Heart left ventricle (tissue), 16 donors: ENCODE results near the gene ACTR5. TPM values are rescaled to one million over a fixed set of nuclear protein-coding genes. Genes with fewer than 3 reads are reported as not detected.
A peak's percentile ranks its signal among the peaks of the same experiment; 100 is the strongest.

Experiments
- ATAC-seq, 4 donors: fragments of 200-7000 bp; cut with Tn5 transposase; one replicate each; pipeline ENCODE4 v1.9.1; 2020 to 2022; ENCODE audit warnings: moderate library complexity in 4 of 4, mild to moderate bottlenecking in 3 of 4, moderate number of reproducible peaks in 1 of 4
- DNase-seq, 5 donors: peaks; one replicate each; pipeline ENCODE4 v3.0.0-alpha.2; 2020
- H3K27ac ChIP-seq, 12 donors: fragments of 200-600 bp; sonication (generic) in 4 of 12; one replicate each; pipeline versions ENCODE4 v1.5.0 to v1.8.0; 2016 to 2022; ENCODE audit warnings: mild to moderate bottlenecking in 2 of 12
- H3K27me3 ChIP-seq, 9 donors: fragments of 200-600 bp; sonication (generic) in 2 of 9; one replicate each; pipeline versions ENCODE4 v1.5.1 to v1.8.0; 2016 to 2022; ENCODE audit warnings: mild to moderate bottlenecking in 3 of 9
- H3K36me3 ChIP-seq, 9 donors: fragments of 200-600 bp; sonication (generic) in 2 of 9; one replicate each; pipeline versions ENCODE4 v1.5.0 to v1.8.0; 2018 to 2022; ENCODE audit warnings: mild to moderate bottlenecking in 2 of 9
- H3K4me1 ChIP-seq, 12 donors: fragments of 200-600 bp; sonication (generic) in 4 of 12; one replicate each; pipeline versions ENCODE4 v1.5.0 to v1.8.0; 2016 to 2022; ENCODE audit warnings: mild to moderate bottlenecking in 3 of 12
- H3K4me3 ChIP-seq, 12 donors: fragments of 200-600 bp; sonication (generic) in 4 of 12; one replicate each; pipeline versions ENCODE4 v1.5.0 to v1.8.0; 2017 to 2022; ENCODE audit warnings: mild to moderate bottlenecking in 9 of 12, moderate library complexity in 4 of 12
- H3K9me3 ChIP-seq, 12 donors: fragments of 200-600 bp; sonication (generic) in 4 of 12; one replicate each; pipeline versions ENCODE4 v1.5.0 to v1.8.0; 2016 to 2022; ENCODE audit warnings: mild to moderate bottlenecking in 1 of 12
- CTCF ChIP-seq, 12 donors: fragments of 200-600 bp; sonication (generic) in 4 of 12; IDR thresholded peaks; one replicate each; pipeline versions ENCODE4 v1.5.0 to v1.8.0; 2018 to 2022; ENCODE audit warnings: antibody characterized with exemption in 12 of 12, mild to moderate bottlenecking in 5 of 12
- POLR2A ChIP-seq, 2 donors: fragments of 450-650 bp; IDR thresholded peaks; one replicate each; pipeline ENCODE4 v1.6.1; 2017; ENCODE audit warnings: antibody characterized with exemption in 2 of 2, mild to moderate bottlenecking in 2 of 2, moderate library complexity in 2 of 2
- WGBS, 4 donors: extraction: QIAGEN DNeasy Blood & Tissue Kit in 2 of 4; methylation state at CpG; one replicate each; pipeline versions ENCODE4 v1.1.5 to v1.1.7; 2013 to 2018; 5-methylcytosine and 5-hydroxymethylcytosine counted together
- intact Hi-C, 10 donors: fragments of 100-400 bp; cut with DNase I; formaldehyde crosslinking; loops; one replicate each; pipeline versions ENCODE4 v1.11.1 to v1.14.2; 2022
- polyA plus RNA-seq, 2 donors: library from polyadenylated mRNA; stranded (reverse); fragments of 200-250 nt; gene quantifications; one replicate each; pipeline ENCODE4 v1.2.3, GENCODE V29; 2013
- total RNA-seq, 9 donors: library from RNA; depleted of rRNA in 2 of 9; stranded (reverse); fragments of >200 nt in 2 of 9; fragmentation: NEBNext Ultra II Directional in 3 of 9; extraction: Animal tissue kit (Norgen Biotek cat#: 25700) in 3 of 9; gene quantifications; one replicate each; pipeline versions ENCODE4 v1.1.0 to v1.2.4, GENCODE V29; 2016 to 2023
- donor health status: ischemic (EF 13 %, LVEDD 7.1; RV severe dilation, severe dysfunction).
- donor health status: healthy with polysubstance abuse.
- donor health status: DM: no; HTN: yes; CAD: no.
- donor health status: DM: no; HTN: no; CAD: no.
- donor health status: ischemic (EF 25% LVEDD 6.9; RV normal size, moderate dysfunction).
- donor health status: ischemic (EF 25% LVEDD 5.7; RV mildly dilated, moderate dysfunction).
- donor health status: healthy.
- donor health status: DM: yes; HTN: yes; CAD: no.
- donor health status: ischemic (EF 35%, LVEDD 5.7; RV mildly dilated, moderate dysfunction).
- donor health status: nonischemic (EF 11% LVEDD 7.7; RV severe dilation, severe dysfunction).
- donor health status: DM: yes; HTN: yes; CAD: no.
- donor health status: PGD.
- donor health status: ischemic (EF 29% LVEDD 5.4; RV normal size, mild dysfunction).
- donor health status: nonischemic (EF 23%, LVEDD 6.1; RV moderate dilation, normal function).

ACTR5 gene
- total and polyA plus RNA-seq, 11 donors: 2.3 to 6.4 (median 3.5) TPM

- DNase-seq (peak in 3 of 5 donors; percentile 30 to 70 (median 44)), ATAC-seq (peak; percentile 8 to 75 (median 26))
- Histone ChIP-seq H3K36me3 (no peaks in the 10 kb centered on the region), H3K9me3 (no peaks in the 10 kb centered on the region), H3K27ac (peak overlapping the region; percentile 69 to 90 (median 86)), H3K4me1 (peaks cover 0 to 53% (median 32%) of the 10 kb centered on the region in 12 donors), H3K27me3 (peaks cover 3 to 33% (median 17%) of the 10 kb centered on the region in 9 donors), H3K4me3 (peak overlapping the region; percentile 68 to 98 (median 76))
- intact Hi-C loops: loop anchor here in 7 of 10 donors (5.0 to 10.0 kb wide), 5 partner anchors 70 to 90 kb away; no protein-coding TSS in a partner anchor
- TF ChIP-seq POLR2A (IDR thresholded peaks at IDR 0.05) (no peak), CTCF (IDR thresholded peaks at IDR 0.05) (no peak)
- 42 to 50% (median 47%) methylated on average over 17 to 18 of the region's 18 CpGs for WGBS, 4 donors
These were observed 56.6 kb downstream of the ACTR5 start for GRCh38 chr20:38804682-38805501.

- peak within 1 kb of the TSS; percentile 69 to 90 (median 86) for H3K27ac ChIP-seq
- intact Hi-C loops: loop anchor here in 7 of 10 donors (5.0 to 10.0 kb wide), 5 partner anchors 69 to 89 kb away; no protein-coding TSS in a partner anchor
- peak within 1 kb of the TSS; percentile 68 to 98 (median 76) for H3K4me3 ChIP-seq
- peaks cover 3 to 33% (median 17%) of the 10 kb centered on the region in 9 donors for H3K27me3 ChIP-seq
- H3K9me3 ChIP-seq: no peaks in the 10 kb centered on the region
- ATAC-seq (peak; percentile 78 to 91 (median 86)), DNase-seq (peak; percentile 62 to 85 (median 70))
- whole genome bisulfite sequencing, 4 donors: 0 to 2% (median 1%) methylated on average over 32 to 40 of the region's 40 CpGs
- peaks cover 0 to 55% (median 31%) of the 10 kb centered on the region in 12 donors for H3K4me1 ChIP-seq
- TF ChIP-seq CTCF (IDR thresholded peaks at IDR 0.05) (no peak), POLR2A (IDR thresholded peaks at IDR 0.05) (peak in 1 of 2 donors; percentile 59)
- peaks cover 0 to under 1% (median 0%) of the 10 kb centered on the region in 9 donors for H3K36me3 ChIP-seq
These were observed 57.3 kb downstream of the ACTR5 start, which contains the start of gene PPP1R16B for GRCh38 chr20:38805502-38805957. PPP1R16B (plus strand) TSS chr20:38805697; CDS start chr20:38835926, 30,229 bp downstream.

GRCh38 chr20:38805958-38806854, 57.9 kb downstream of the ACTR5 start:
- Histone ChIP-seq H3K27ac (peak overlapping the region; percentile 69 to 90 (median 86)), H3K9me3 (no peaks in the 10 kb centered on the region), H3K4me3 (peak overlapping the region; percentile 68 to 98 (median 76)), H3K27me3 (peaks cover 3 to 33% (median 17%) of the 10 kb centered on the region in 9 donors), H3K4me1 (peaks cover 0 to 62% (median 33%) of the 10 kb centered on the region in 12 donors), H3K36me3 (peaks cover 0 to 7% (median 0%) of the 10 kb centered on the region in 9 donors)
- 1 to 2% (median 1%) methylated on average over 21 to 81 of the region's 81 CpGs for WGBS, 4 donors
- TF ChIP-seq POLR2A (IDR thresholded peaks at IDR 0.05) (no peak), CTCF (IDR thresholded peaks at IDR 0.05) (peak in 2 of 12 donors; percentile 9 to 15)
- intact Hi-C loops: loop anchor here in 7 of 10 donors (5.0 to 10.0 kb wide), 5 partner anchors 69 to 89 kb away; no protein-coding TSS in a partner anchor
- peak in 4 of 5 donors; percentile 33 to 67 (median 34) for DNase-seq
- ATAC-seq: peak in 2 of 4 donors; percentile 33 to 52
